Astrocyte of the spinal cord (primary cell): ENCODE data around the gene CHD1.

Experiments
- DNase-seq: peaks from one replicate; pipeline ENCODE4 v3.0.0; 2011; ENCODE audit warnings: low read depth, low spot score
- H3K4me3 ChIP-seq: 2 replicates; pipeline ENCODE4 v1.5.1; 2011; ENCODE audit warnings: low read depth, mild to moderate bottlenecking, low read length, moderate library complexity
- CTCF ChIP-seq: IDR thresholded peaks from 2 replicates; pipeline ENCODE4 v1.5.1; 2012; ENCODE audit warnings: low read depth, mild to moderate bottlenecking, low read length, inconsistent platforms
- in situ Hi-C: cut with HindIII; loops from 2 replicates; pipeline ENCODE4 v1.10.0; 2017; ENCODE audit warnings: low sequenced_read_pairs

The CHD1 gene

GRCh38 chr5:98816582-98817222 is 112.1 kb downstream of the CHD1 start:
- in situ Hi-C loops = no loop called here
- no peak overlapping the region for H3K4me3 ChIP-seq
- no peak for TF ChIP-seq CTCF
- no peak for DNase-seq

GRCh38 chr5:98813755-98814154 is 115.1 kb downstream of the CHD1 start:
- no peak for TF ChIP-seq CTCF
- in situ Hi-C loops = no loop called here
- no peak overlapping the region for H3K4me3 ChIP-seq
- no peak for DNase-seq

- in situ Hi-C loops = no loop called here
- H3K4me3 ChIP-seq = no peak overlapping the region
- DNase-seq = no peak
- no peak for TF ChIP-seq CTCF
Observed at GRCh38 chr5:98810206-98810605, 118.6 kb downstream of the CHD1 start.

- TF ChIP-seq CTCF = no peak
- in situ Hi-C loops = no loop called here
- no peak overlapping the region for H3K4me3 ChIP-seq
- no peak for DNase-seq
Observed at GRCh38 chr5:98807806-98808205, 121.0 kb downstream of the CHD1 start.

GRCh38 chr5:98805070-98805469 is 123.7 kb downstream of the CHD1 start:
- in situ Hi-C loops = no loop called here

GRCh38 chr5:98804066-98804465 is 124.7 kb downstream of the CHD1 start:
- DNase-seq = no peak
- in situ Hi-C loops = no loop called here
- H3K4me3 ChIP-seq = no peak overlapping the region
- TF ChIP-seq CTCF = no peak

More at GRCh38 chr5:98805070-98805469, 123.7 kb downstream of the CHD1 start:
- H3K4me3 ChIP-seq = no peak overlapping the region
- DNase-seq = no peak
- TF ChIP-seq CTCF = no peak
